Measurements from ENCODE around the gene SH3BGRL.

DNA sequence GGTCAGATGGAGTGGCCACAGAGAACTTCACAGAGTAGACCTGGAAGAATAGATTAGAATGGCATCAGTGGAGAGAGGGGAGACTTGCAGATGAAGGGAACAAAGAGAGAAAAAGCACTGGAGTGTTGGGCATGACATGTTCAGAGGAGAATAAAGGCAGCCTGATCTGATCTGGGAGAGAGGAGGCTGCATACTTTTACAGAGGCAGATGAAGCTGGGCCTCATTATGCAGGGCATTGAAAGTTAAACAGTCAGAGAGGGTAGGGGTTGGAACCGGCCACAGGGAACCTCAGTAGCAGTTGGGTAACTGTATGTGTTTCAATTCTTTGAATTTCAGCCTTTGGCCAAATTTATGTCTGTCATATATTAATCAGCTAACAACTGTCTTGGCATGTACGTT lies 61.2 kb downstream of the SH3BGRL start:
- TF ChIP-seq CTCF (IDR thresholded peaks at IDR 0.05) = no peak
- TF ChIP-seq POLR2A (IDR thresholded peaks at IDR 0.05) = no peak
